Stimulated activated CD4-positive, alpha-beta T cell treated with anti-CD3 and anti-CD28 coated beads, Interleukin-1b, Interleukin-23, amount 100 ng/mL, for 1 hour (primary cell): ENCODE measurements around the gene DECR2.
A peak's percentile ranks its signal among the peaks of the same experiment; 100 is the strongest.
"Not testable (repeated sequence)": the region's sequence is repeated elsewhere in the genome, so short reads cannot be mapped to it uniquely, and the experiment has no call there.

Experiments
- DNase-seq, 2 donors: peaks; one replicate each; pipeline ENCODE4 v3.0.0-alpha.2; 2020; ENCODE audit warnings: low read depth in 2 of 2

Gene DECR2

GRCh38 chr16:379183-379960 is 22.3 kb upstream of the DECR2 start:
- no peak for DNase-seq

- DNase-seq, result no peak
These were observed 21.5 kb upstream of the DECR2 start for GRCh38 chr16:379961-380761.

GRCh38 chr16:380762-381011 is 21.0 kb upstream of the DECR2 start:
- no peak for DNase-seq

- no peak for DNase-seq
These were observed 20.5 kb upstream of the DECR2 start for GRCh38 chr16:381012-381788.

GRCh38 chr16:381789-382717 is 19.6 kb upstream of the DECR2 start, which contains the start of gene PGAP6:
Gene PGAP6 (minus strand): TSS chr16:381978. CDS start chr16:381821, 157 bp downstream.
- DNase-seq, result peak; percentile 31 to 61

- no peak for DNase-seq
These were observed 18.2 kb upstream of the DECR2 start for GRCh38 chr16:383326-384051.

GRCh38 chr16:386641-387156 is 15.0 kb upstream of the DECR2 start:
- no peak for DNase-seq

GRCh38 chr16:387761-388666 is 13.7 kb upstream of the DECR2 start:
- not testable (repeated sequence) for DNase-seq

GRCh38 chr16:389352-389751 is 12.3 kb upstream of the DECR2 start:
- DNase-seq, result no peak

GRCh38 chr16:391885-392335 is 9.8 kb upstream of the DECR2 start:
- peak in 1 of 2 donors; percentile 42 for DNase-seq

GRCh38 chr16:392450-393030 is 9.1 kb upstream of the DECR2 start:
- no peak for DNase-seq

GRCh38 chr16:396199-396598 is 5.5 kb upstream of the DECR2 start:
- DNase-seq, result no peak

- no peak for DNase-seq
These were observed 5.1 kb upstream of the DECR2 start for GRCh38 chr16:396605-397004.

- DNase-seq, result no peak
These were observed 4.5 kb upstream of the DECR2 start, which contains the start of gene NME4 for GRCh38 chr16:397135-397661. Gene NME4 (plus strand): TSS chr16:397199. CDS start chr16:397223, 24 bp downstream.

- no peak for DNase-seq
These were observed 3.9 kb upstream of the DECR2 start for GRCh38 chr16:397736-398332.

- DNase-seq, result no peak
These were observed 2.9 kb upstream of the DECR2 start for GRCh38 chr16:398561-399339.

- no peak for DNase-seq
These were observed 2.2 kb upstream of the DECR2 start for GRCh38 chr16:399340-400019.
